ENCODE results near the gene SLC6A13. TPM values are rescaled to one million over a fixed set of nuclear protein-coding genes. Genes with fewer than 3 reads are reported as not detected.
"Not testable (repeated sequence)": the region's sequence is repeated elsewhere in the genome, so short reads cannot be mapped to it uniquely, and the experiment has no call there.

SLC6A13 gene
- total RNA-seq, 2 donors from 2014 or later = 0.54 TPM; not detected in 1

DNA sequence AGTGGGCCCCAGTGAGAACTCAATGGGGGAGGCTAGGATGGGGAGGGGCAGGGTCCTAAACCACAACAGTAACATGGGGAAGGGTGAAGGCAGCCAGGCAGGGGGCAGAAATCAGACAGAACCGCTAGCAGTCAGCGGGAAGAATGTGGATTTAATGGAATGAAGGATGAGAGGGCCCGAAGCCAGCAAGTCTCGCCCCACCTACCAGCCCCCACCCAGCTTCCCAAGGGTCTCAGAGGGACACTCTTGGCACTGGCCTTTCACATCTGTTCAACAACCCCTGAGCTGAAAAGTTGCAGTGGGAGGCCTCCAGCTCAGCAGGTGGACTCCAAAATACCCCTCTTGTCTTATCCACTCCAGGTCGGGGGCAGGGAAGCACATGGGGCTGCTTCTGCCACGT is 42.1 kb downstream of the SLC6A13 start:
- H3K36me3 ChIP-seq = no peaks in the 10 kb centered on the region
- ATAC-seq (ENCODE audit: insufficient number of reproducible peaks, low FRiP score, low read depth) = no peak
- TF ChIP-seq, protein P1, sequence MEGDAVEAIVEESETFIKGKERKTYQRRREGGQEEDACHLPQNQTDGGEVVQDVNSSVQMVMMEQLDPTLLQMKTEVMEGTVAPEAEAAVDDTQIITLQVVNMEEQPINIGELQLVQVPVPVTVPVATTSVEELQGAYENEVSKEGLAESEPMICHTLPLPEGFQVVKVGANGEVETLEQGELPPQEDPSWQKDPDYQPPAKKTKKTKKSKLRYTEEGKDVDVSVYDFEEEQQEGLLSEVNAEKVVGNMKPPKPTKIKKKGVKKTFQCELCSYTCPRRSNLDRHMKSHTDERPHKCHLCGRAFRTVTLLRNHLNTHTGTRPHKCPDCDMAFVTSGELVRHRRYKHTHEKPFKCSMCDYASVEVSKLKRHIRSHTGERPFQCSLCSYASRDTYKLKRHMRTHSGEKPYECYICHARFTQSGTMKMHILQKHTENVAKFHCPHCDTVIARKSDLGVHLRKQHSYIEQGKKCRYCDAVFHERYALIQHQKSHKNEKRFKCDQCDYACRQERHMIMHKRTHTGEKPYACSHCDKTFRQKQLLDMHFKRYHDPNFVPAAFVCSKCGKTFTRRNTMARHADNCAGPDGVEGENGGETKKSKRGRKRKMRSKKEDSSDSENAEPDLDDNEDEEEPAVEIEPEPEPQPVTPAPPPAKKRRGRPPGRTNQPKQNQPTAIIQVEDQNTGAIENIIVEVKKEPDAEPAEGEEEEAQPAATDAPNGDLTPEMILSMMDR (IDR thresholded peaks at IDR 0.05) = no peak
- H3K9me3 ChIP-seq = no peaks in the 10 kb centered on the region
- H3K4me3 ChIP-seq = no peak overlapping the region
- no peaks in the 10 kb centered on the region for H3K27me3 ChIP-seq (replicated peaks; ENCODE audit: insufficient read depth)
- no peak overlapping the region for H3K27ac ChIP-seq
- no peak for DNase-seq (ENCODE audit: low spot score)
- H3K4me1 ChIP-seq (ENCODE audit: control insufficient read depth in 1 of 2, low read depth in 2 of 2) = no peaks in the 10 kb centered on the region

DNA sequence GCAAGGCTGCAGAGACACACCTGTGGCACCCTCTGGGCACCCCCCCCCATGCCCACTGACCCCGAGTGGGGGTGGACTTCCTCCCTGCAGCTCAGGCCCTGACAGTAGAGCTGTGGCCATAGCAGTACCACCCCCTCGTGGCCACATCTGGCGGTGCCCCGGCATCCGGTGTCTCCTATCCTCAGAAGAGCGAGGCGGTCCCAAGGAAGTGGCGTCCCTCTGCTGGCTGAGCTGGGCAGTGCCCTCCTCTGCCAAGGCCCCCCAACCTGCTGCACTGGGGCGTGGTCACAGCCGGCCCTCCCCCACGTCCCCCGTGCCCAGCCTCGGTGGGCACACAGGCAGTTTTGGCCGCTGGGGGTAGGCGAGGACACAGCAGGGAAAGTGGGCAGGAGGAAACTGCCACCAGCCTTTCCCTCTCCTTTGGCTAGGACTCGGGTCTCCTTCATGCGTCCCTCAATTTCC is 42.7 kb downstream of the SLC6A13 start:
- TF ChIP-seq, protein P1 (IDR thresholded peaks at IDR 0.05) = no peak
- H3K27ac ChIP-seq = no peak overlapping the region
- no peaks in the 10 kb centered on the region for H3K9me3 ChIP-seq
- ATAC-seq (ENCODE audit: insufficient number of reproducible peaks, low FRiP score, low read depth) (no peak), DNase-seq (ENCODE audit: low spot score) (no peak)
- no peaks in the 10 kb centered on the region for H3K27me3 ChIP-seq (replicated peaks; ENCODE audit: insufficient read depth)
- no peaks in the 10 kb centered on the region for H3K4me1 ChIP-seq (ENCODE audit: control insufficient read depth in 1 of 2, low read depth in 2 of 2)
- H3K4me3 ChIP-seq = no peak overlapping the region
- H3K36me3 ChIP-seq = no peaks in the 10 kb centered on the region

DNA sequence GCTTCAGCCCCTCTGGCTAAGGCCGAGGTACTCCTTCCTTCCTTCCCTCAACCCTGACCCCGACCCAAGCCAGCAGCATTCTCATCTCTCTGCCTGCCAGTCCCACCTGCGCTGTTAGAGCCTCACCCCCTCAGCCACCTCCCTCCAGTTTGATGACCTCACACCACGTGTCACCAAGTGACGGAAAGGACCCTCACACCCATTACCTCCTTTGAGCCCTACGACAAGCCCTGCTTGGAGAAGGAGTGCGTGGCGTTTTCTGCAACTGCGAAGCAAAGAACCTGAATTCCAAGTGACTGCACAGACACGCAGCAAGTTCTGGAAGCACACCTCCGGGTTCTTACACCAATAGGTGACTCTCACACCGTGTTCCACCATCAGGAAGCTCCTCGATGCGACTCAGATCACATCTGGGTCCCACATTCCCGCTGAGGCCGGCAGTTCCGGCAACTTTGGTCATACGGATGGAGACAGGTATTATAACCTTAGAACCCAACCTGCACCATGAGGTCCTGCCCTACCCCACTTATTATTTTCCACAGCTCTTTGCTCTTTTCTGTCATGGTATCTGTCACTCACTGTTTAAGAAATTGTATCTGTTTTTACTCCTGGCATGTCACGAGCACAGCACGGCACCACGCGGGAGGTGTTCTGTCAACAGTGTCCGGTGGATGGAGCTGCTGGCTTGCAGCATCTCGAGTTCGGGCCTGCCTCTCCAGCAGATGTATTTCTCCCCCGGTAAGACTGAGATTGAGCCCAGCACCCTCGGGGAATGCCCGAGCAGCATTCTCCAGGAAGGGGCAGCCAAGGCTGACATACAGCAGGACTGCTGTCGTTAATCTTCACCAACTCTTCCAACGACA is 43.7 kb downstream of the SLC6A13 start:
- Histone ChIP-seq H3K36me3 (no peaks in the 10 kb centered on the region), H3K9me3 (no peaks in the 10 kb centered on the region), H3K27ac (no peak overlapping the region), H3K4me1 (ENCODE audit: control insufficient read depth in 1 of 2, low read depth in 2 of 2) (no peaks in the 10 kb centered on the region), H3K4me3 (no peak overlapping the region), H3K27me3 (replicated peaks; ENCODE audit: insufficient read depth) (no peaks in the 10 kb centered on the region)
- DNase-seq (ENCODE audit: low spot score) = no peak
- ATAC-seq (ENCODE audit: insufficient number of reproducible peaks, low FRiP score, low read depth) = no peak
- TF ChIP-seq, protein P1 (IDR thresholded peaks at IDR 0.05) = no peak

DNA sequence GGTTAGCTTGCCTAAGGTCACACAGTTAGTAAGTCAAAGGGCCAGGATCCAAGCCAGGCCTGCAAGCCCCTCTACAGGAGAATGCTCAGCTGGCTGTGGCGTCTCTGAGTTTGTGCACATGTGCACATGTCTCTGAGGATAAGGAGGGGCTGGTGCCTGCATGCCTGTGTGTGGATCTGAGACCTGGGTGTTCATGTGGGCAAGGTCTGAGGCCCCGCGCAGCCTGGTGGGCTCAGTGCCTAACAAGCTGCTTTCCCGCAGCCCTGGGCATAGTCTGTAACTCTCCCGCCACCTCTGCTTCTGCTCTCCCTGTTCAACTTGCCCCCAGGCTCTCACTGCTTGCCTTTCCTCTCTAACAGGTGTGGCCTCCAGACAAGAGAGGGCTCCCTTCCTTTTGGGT is 44.4 kb downstream of the SLC6A13 start:
- H3K4me3 ChIP-seq = no peak overlapping the region
- H3K27me3 ChIP-seq (replicated peaks; ENCODE audit: insufficient read depth) = no peaks in the 10 kb centered on the region
- H3K36me3 ChIP-seq = no peaks in the 10 kb centered on the region
- ATAC-seq (ENCODE audit: insufficient number of reproducible peaks, low FRiP score, low read depth) = no peak
- no peaks in the 10 kb centered on the region for H3K4me1 ChIP-seq (ENCODE audit: control insufficient read depth in 1 of 2, low read depth in 2 of 2)
- no peaks in the 10 kb centered on the region for H3K9me3 ChIP-seq
- H3K27ac ChIP-seq = no peak overlapping the region
- TF ChIP-seq, protein P1 (IDR thresholded peaks at IDR 0.05) = no peak
- no peak for DNase-seq (ENCODE audit: low spot score)

DNA sequence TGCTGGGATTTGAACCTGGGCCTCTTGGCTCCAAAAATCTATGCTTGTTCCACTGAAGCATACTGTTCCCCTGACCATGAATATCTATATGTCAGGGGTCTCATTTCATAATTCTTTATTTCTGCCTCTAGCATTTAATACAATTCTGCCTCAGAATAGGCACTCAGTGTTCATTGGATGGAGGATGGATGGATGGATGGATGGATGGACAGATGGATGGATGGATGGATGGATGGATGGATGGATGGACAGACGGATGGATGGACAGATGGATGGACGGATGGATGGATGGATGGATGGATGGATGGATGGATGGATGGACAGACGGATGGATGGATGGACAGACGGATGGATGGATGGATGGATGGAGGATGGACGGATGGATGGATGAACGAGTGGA is 45.6 kb downstream of the SLC6A13 start:
- DNase-seq (ENCODE audit: low spot score) = not testable (repeated sequence)

More for the DNA sequence above, 45.6 kb downstream of the SLC6A13 start:
- not testable (repeated sequence) for H3K36me3 ChIP-seq; H3K9me3 ChIP-seq; H3K4me3 ChIP-seq; H3K4me1 ChIP-seq (ENCODE audit: control insufficient read depth in 1 of 2, low read depth in 2 of 2); H3K27ac ChIP-seq; ATAC-seq (ENCODE audit: insufficient number of reproducible peaks, low FRiP score, low read depth); H3K27me3 ChIP-seq (replicated peaks; ENCODE audit: insufficient read depth)
